ENCODE results near the gene MYH13.
"Not testable (repeated sequence)": the region's sequence is repeated elsewhere in the genome, so short reads cannot be mapped to it uniquely, and the experiment has no call there.

MYH13 gene

DNA sequence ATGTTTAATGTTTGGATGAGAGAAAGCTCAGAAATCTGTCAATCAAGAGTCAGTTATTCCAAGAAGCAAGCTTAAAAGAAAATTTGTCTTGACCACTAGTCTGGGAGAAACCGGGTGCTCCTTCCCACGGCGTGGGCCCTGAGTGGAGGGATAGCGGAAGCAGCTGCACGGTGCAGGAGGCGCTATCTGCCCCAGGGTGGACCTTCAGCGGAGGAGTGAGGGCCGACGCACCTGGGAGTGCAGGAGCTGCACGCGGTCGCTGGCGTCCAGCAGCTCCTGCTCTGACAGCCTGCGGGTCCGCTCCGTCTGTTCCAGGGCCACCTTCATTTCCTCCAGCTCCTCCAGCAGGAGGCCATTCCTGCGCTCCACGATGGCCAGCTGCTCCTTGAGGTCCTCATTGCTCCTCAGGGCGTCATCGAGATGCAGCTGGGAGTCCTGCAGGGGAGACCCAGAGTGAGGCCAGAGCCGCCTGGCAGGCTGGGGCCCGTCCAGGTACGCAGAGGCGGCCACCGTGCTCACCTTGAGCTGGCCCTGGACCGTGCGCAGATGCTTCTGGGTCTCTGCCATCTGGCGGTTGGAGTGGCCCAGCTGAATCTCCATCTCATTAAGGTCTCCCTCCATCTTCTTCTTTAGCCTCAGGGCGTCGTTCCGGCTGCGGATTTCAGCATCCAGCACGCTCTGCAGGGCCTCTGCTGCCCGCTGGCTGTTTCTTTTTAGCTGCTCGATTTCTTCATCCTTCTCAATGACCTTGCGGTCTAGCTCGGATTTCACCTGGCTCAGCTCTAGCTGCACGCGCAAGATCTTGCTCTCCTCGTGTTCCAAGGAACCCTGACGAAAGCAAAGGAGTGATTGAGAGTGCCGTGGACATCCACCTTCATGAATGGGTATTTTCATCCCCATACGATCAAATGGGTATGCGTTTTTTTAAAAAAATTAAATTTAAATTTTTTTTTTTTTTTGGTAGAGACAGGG, 63.5 kb downstream of the MYH13 start:
- intact Hi-C loops (cut with DNase I) = no loop called here
- no peak for DNase-seq

DNA sequence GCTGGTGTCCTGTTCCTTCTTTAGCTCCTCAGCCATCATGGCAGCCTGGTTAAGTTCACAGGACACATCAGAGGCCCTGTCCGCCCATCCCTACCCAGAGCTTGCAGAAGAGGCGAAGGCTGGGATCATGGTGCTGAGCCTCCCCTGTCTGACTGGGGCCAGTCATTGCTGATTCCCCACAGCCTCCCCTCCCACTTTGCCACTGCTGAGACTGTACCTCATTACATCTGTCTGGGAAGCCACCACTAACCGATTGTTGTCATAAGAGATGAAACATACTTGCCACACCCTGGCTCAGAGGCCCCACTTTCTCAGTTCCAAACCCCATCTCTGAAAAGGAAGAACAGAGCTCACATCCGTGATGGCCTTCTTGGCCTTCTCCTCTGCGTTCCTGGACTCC, 66.2 kb downstream of the MYH13 start:
- DNase-seq = no peak
- intact Hi-C loops (cut with DNase I) = no loop called here

DNA sequence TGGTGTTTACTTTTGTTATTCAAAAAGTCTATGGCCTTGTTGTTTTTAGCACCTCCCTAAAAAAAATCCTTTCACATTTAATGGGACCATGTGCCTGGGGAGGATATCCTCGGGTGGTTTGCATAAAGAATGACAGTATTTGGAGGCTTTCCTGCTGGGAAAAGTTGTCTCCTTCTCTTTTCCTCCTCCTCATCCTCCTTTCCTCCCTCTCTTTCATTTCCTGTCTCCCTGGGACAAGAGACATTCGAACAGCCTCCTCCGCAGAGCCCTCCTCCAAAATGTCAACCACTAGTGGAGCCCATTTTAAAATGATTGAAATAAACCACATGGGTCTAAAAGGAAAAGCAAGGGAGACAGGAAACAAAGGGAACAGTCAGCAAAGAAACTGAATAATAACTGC, 67.4 kb downstream of the MYH13 start:
- intact Hi-C loops (cut with DNase I) = no loop called here
- DNase-seq = no peak

DNA sequence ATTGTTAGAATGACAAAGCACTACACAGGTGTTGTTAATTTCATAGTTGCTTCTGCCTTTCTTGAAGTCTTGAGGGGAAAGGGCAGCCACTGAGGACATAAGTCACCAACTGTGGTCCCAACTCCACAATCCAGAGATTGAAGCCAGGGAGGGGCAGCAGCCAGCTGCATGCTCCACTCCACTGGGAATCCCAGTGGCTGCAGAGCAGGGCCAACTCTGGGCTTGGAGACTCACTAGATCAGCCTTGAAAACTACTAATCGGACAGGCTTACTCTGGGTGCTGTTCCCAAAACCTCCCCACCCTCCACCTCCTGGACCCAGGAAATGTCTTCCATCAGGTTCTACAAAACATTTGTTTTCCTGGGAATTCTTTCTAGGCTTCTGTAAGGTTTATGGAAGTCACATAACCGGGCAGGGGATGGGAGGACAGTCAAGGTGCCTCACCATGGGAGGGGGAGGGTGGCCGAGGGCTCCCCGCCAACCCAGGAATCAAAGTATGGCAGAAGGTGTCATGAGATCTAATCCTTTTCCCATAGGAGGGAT, 68.0 kb downstream of the MYH13 start:
- DNase-seq = no peak
- intact Hi-C loops (cut with DNase I) = no loop called here

DNA sequence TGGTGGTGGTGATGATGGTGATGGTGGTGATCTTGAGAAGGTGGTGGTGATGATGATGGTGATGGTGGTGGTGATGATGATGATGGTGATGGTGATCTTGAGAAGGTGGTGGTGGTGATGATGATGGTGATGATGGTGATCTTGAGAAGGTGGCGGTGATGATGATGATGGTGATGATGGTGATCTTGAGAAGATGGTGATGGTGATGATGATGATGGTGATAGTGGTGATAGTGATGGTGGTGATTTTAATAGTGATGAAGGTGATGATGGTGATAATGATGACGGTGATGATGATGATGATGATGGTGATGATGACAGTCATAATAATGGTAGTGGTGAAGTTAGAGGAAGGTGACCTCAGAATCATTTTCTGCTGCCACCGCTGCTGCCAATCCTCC, 75.1 kb downstream of the MYH13 start:
- intact Hi-C loops (cut with DNase I) = no loop called here
- DNase-seq = no peak

DNA sequence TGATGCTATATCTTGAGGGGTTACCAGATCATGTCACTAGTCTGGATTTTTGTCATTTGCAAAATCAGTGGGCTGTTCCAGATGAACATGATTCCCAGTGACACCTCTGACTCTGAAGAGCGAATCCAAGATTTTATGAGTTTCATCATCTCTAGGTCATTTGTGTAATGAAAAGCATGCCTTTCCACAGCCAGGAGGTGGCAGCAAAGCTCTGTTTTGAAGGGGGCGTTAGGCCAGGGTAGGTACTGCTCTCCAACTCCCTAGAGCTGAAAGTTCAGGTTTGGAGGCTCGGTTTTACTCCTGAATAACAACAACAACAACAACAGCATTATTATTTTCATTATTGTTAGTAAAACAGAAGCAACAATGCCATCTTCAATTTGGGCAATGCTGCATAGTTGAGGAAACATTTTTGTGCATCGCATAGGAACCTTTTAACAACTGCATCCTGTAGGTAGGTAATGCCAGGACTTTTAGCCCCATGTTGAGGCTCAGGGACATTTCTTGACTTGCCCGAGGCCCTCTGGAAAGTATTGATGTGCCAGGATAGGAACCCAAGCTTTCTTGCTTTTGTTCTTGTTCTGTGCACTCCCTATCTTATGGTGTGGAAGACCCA, 77.0 kb downstream of the MYH13 start:
- peak in 7 of 10 donors; percentile 56 to 91 (median 58) for DNase-seq
- intact Hi-C loops (cut with DNase I) = no loop called here

DNA sequence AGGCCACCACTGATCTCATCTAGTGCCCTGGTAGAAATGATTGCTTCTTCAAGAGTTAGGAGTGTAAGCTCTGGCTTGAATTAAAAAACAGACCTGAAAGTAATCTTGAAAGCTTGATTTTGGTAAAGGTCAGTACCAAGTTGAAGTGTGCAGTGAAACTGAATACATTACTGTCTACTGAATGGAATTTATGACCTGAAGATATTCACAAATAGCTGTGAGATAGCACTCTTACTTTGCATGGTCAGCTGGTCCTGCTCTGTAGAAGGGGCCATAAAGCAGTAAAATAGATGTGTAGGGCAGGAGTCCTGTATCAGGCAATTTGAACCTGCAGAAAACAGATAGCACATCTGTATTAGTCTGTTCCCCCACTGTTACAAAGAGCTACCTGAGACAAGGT, 78.6 kb downstream of the MYH13 start:
- intact Hi-C loops (cut with DNase I) = no loop called here

DNA sequence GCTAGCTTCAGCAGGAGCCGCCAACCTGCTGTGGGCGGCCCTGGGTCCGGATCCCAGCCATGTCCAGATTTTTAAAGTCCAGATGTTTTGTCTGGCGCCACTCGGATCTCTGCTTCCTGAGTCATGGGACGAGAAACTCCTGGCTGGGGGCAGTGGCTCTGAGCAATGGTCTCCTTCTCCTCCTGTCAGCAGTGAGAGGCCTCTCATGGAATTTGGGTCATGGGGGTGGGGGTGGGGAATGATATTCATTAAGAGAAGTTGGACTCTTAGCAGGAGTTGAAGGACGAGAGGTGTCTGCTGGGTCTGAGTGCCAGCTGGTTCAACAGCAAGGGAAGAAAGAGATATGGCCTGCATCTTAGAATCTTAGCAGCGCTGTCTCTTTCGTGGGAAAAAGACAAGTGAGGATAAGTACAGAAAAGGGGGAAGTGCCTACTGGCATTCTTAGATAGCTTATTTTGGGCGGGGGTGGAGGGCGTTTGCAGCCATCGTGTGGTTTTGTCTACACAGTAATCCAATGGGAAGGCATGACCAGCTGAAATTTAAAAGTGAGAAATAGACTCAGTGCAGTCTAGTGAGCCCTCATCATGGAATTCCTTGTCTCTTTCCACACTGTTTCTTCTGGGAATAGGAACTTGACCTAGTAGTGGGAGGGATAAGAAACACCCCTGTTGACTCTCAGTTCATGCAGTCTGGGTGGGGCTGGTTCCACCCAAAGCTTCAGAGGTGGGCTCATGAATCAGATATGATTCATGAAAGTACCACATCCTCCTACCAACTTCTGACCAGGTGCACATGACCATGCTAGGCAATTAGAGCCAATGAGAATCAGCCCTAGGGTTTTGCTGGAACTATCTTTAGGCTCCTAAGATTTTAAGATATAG, 80.5 kb downstream of the MYH13 start:
- intact Hi-C loops (cut with DNase I) = no loop called here
- DNase-seq = no peak

More for the DNA sequence above, 78.6 kb downstream of the MYH13 start:
- DNase-seq = no peak

DNA sequence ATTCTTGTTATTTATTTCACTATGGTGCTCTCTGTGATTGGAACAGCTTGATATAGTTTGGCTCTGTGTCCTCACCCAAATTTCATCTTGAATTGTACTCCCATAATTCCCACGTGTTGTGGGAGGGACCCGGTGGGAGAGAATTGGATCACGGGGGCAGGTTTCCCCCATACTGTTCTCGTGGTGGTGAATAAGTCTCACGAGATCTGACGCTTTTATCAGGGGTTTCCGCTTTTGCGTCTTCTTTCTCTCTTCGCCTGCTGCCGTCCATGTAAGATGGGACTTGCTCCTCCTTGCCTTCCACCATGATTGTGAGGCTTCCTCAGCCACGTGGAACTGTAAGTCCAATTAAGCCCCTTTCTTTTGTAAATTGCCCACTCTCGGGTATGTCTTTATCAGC, 81.2 kb downstream of the MYH13 start:
- intact Hi-C loops (cut with DNase I); DNase-seq: not testable (repeated sequence)

DNA sequence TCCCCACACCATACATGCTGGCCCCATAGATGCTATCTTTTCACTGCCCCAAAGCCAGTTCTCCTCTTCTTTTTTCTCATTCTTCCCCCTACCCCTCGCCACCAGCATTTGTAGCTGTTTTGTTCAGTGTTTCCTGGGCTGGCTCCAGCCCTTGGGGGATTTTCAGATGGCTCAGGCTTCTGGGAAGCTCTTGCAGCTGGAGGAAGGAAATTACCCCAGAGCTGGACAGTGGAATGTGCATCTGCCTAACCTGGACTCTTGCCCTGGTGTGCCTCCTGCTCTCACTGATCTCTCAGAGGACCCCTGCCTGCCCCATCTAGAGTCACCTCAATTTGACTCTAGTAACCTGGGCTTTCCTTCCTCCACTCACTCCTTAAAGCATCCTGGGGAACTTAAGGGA, 82.8 kb downstream of the MYH13 start:
- DNase-seq = no peak

DNA sequence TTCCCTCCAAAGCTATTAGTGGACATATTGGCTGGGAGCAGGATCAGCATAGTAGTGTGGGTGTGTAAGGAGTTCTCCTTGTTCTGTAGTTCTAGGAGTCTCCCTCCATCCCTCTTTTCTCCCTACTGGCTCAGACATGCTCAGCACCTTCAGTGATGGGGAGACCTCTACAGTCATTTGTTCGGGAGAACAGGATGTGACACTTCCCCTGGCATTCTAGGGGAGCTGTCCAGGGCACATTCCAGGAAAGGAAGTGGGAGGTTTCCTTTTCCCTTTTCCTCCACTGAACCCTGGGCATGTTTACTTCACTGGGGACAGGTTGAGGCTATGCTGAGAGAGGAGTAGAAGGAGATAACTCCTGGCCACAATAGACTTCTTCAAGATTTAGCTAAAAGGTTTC, 86.5 kb downstream of the MYH13 start:
- intact Hi-C loops (cut with DNase I) = loop anchor here (10.0 kb wide), 1 partner anchor 362 kb away; no protein-coding TSS in a partner anchor
- DNase-seq = no peak

More for the DNA sequence above, 82.8 kb downstream of the MYH13 start:
- intact Hi-C loops (cut with DNase I) = no loop called here

DNA sequence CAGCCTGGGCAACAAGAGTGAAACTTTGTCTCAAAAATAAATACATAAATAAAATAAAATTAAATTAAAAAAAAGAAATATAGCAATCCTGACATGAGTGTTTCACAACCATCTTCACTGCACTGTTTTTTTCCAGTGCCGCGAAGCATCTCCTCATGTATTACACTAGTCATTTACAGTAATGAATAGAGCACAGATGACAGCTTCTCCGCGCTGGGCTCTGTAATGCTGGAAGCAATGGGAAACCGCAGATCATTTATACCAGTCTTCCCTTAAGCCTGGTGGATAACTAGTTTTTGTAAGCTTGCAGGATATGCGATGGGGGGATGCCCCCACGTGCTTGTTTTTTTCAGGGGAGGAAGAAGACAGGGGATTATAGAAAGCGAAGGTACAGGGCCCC, 86.9 kb downstream of the MYH13 start:
- DNase-seq = no peak
- intact Hi-C loops (cut with DNase I) = loop anchor here (10.0 kb wide), 1 partner anchor 361 kb away; no protein-coding TSS in a partner anchor

DNA sequence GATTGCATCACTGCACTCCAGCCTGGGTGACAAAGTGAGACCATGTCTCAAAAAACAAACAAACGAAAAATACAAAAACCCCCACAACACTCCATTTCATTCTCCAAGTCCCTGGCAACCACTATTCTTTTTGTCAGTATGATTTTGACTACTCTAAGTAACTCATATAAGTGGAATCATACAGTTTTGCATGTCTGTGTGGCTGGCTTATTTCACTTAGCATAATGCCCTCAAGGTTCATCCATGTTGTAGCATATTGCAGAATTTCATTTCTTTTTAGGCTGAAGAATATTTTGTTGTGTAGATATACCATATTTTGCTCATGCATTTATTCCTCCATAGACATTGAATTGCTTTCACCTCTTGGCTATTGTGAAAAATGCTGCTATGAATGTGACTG, 92.7 kb downstream of the MYH13 start:
- DNase-seq = no peak
- intact Hi-C loops (cut with DNase I) = loop anchor here (10.0 kb wide), 1 partner anchor 355 kb away; no protein-coding TSS in a partner anchor

DNA sequence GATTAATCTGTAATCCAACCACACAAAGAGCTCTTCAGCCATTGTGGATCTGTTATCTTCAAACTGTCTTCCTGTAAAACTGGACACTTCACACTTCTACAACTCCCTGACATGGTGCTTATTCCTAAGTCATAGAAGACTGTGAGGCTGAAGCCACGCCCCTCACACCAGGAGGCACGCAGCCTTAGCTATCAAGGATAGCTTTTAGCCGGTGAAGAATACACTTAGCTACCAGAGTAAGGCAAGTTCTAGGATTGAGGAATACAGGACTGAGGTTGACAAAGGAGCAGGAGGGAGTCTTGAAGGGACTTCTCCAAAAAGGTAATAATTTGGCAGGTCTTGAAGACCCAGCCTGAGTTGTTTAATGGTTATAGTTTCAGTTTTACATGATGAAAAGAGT, 94.6 kb downstream of the MYH13 start:
- DNase-seq = no peak
- intact Hi-C loops (cut with DNase I) = no loop called here

DNA sequence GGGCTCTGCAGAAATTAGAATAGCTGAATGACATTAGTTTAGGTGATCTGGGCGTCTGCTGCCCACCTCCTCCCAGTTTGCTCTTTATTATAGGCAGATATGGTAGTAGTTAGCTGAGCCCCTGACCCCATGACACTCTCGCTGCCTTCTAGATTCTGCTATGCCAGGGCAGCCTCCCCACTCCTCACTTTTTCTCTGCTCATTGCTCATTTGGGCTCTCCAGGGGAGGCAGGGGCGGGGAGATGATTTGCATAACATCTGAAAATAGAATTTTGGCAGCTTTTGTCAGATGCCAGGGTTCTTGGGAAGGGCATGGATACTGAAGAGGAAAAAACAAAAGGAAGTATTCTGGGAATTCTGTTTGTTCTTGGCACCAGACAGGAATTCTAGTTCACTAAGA, 96.4 kb downstream of the MYH13 start:
- intact Hi-C loops (cut with DNase I) = no loop called here
- DNase-seq = no peak

DNA sequence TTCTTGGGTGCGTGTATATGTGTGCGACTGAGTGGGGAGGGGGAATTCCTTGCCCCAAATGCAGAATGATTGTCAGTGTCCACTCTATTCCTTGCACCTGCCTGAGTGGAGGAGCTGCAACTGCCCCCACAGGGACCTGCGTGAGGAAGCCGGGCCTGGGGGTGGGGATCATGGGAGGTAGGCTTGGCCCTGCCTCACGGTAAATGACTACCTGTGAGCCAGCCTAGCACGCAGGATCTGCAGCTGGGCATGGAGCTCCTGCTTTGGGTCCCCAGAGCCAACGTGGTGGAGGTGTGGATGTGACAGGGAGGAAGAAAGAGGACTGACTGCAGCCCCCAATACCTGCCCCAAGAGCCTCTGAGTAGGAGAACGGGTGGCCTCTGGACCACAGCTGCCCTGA, 97.4 kb downstream of the MYH13 start:
- DNase-seq = no peak
- intact Hi-C loops (cut with DNase I) = no loop called here

DNA sequence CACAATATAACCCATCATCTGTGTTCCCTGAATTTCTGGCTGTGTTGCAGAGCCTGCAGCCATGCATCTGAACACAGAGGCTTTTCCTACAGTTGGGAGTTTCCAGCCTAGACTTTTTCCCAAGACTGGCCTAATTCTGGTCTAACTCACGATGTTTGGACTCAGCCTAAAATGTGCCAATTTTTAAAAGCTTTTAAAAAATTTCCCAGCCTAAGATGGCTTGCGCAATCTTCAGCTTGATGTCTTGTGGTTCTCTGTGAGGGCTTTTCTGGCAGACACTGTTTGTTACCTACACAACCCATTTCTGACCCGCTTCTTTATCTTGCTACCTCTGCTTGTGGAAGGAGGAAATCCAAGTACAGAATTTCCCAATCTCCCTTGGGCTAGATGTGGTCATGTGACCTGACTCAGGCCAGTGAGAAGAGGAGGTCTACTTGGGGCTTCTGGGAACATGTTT, 101.7 kb downstream of the MYH13 start:
- no peak for DNase-seq
- intact Hi-C loops (cut with DNase I) = no loop called here

DNA sequence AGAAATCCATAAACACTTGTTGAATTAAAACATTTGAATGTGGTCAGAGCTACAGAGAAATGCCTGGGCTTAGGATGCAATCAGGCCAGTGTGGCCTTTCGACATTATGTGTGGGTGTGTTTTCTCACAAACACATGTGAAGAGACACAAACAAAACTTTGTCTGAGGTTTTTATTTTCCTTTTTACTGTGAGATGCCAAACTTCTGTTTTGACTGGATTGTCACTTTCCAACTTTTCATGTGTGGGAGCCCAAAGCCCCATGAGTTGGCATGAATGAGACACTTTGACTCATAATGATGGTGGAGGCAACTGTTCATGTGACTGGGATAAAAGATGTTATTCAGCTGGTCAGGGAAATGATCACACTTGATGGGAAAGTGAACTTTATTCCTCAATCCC, 102.5 kb downstream of the MYH13 start:
- intact Hi-C loops (cut with DNase I) = no loop called here
- DNase-seq = no peak

DNA sequence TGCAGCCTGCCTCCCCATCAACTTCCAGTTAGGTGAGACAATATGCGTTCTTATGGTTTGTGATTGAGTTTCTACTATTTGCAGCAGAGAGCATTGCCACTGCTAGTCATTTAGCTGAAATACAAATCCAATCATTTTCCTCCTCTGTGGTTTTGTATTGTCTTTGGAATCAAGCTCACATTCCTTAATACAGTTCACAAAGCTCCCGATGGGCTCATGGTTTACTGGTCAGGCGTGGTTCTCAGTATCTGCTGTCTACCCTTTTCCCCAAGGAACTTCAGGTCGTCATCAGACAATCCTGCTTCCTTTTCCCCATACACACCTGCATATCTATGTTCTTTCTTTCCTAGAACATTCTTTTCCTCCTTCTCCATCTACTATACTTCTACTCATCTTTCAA, 104.8 kb downstream of the MYH13 start:
- intact Hi-C loops (cut with DNase I) = no loop called here
- DNase-seq = no peak

DNA sequence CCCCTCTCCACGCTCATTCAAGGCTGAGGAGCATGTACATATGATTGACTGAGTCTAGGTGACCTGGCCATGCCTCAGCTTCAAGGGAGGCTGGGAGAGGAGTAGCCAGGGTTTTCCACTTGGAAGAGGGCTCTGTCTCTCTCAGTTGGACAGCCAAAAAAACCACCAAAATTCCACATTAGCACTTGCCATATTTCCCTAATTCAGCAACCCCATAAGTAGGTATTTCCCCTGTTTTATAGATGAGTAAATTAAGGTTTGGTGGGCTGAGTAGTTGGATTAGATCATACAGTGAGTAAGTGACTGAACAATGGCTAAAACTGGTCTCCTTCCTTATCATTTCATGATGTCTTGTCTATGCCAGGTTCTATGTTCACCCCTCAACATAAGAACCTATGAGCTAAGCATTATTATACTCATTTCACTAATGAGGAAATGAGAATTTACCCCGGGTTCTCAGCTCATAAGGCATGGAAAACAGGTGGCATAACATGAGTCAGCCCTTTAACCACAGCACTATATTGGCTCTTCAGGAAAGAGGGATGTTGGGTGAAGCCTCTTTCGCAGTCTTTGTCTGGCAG, 106.4 kb downstream of the MYH13 start:
- DNase-seq = no peak
- intact Hi-C loops (cut with DNase I) = no loop called here

All from posterior cingulate gyrus (tissue), 11 donors.